NCI-H2227 (cell line): Measurements from ENCODE around the gene FCN3.

ENCODE experiments used
- DNase-seq: peaks from one replicate; lab custom pipeline; 2025; ENCODE audit not compliant: unreplicated experiment; lab: John Stamatoyannopoulos, UW

FCN3 gene

GRCh38 chr1:27343639-27344025, 31.0 kb downstream of the FCN3 start:
- DNase-seq, result no peak

- peak; percentile 51 for DNase-seq
These were observed 31.6 kb downstream of the FCN3 start for GRCh38 chr1:27342778-27343638.

- DNase-seq, result no peak
These were observed 32.2 kb downstream of the FCN3 start for GRCh38 chr1:27342391-27342777.

- peak; percentile 76 for DNase-seq
These were observed 32.9 kb downstream of the FCN3 start, which contains the start of gene SYTL1 for GRCh38 chr1:27341525-27342252. Gene SYTL1, plus strand, starts transcription at chr1:27342022. Its CDS starts 3,313 bp downstream, at chr1:27345335.

GRCh38 chr1:27339213-27339612, 35.4 kb downstream of the FCN3 start:
- DNase-seq, result no peak

GRCh38 chr1:27338751-27339150, 35.9 kb downstream of the FCN3 start:
- DNase-seq, result no peak

GRCh38 chr1:27336756-27337155, 37.9 kb downstream of the FCN3 start:
- DNase-seq, result no peak

GRCh38 chr1:27335506-27336422, 38.9 kb downstream of the FCN3 start:
- no peak for DNase-seq

- no peak for DNase-seq
These were observed 40.8 kb downstream of the FCN3 start for GRCh38 chr1:27333717-27334279.

- DNase-seq, result peak; percentile 49
These were observed 41.9 kb downstream of the FCN3 start for GRCh38 chr1:27332536-27333281.

GRCh38 chr1:27331922-27332321, 42.7 kb downstream of the FCN3 start:
- DNase-seq, result no peak

GRCh38 chr1:27331426-27331825, 43.2 kb downstream of the FCN3 start:
- DNase-seq, result no peak

- no peak for DNase-seq
These were observed 43.8 kb downstream of the FCN3 start for GRCh38 chr1:27330786-27331185.

GRCh38 chr1:27327964-27328363, 46.7 kb downstream of the FCN3 start:
- no peak for DNase-seq

- DNase-seq, result no peak
These were observed 49.3 kb downstream of the FCN3 start for GRCh38 chr1:27325286-27325685.

GRCh38 chr1:27322569-27323240, 51.9 kb downstream of the FCN3 start:
- no peak for DNase-seq

- DNase-seq, result peak; percentile 98
These were observed 52.6 kb downstream of the FCN3 start, which contains the start of gene TMEM222 for GRCh38 chr1:27321813-27322568. Gene TMEM222, plus strand, starts transcription at chr1:27322163. Its CDS starts 35 bp downstream, at chr1:27322198.
